Measurements from ENCODE around the gene ZNFX1.

Gene ZNFX1

GRCh38 chr20:49313283-49313682 lies 35.4 kb upstream of the ZNFX1 start:
- H3K9me3 ChIP-seq: no peaks in the 10 kb centered on the region
- H3K27ac ChIP-seq: no peak overlapping the region
- peaks cover 5 to 15% of the 10 kb centered on the region in 2 experiments for H3K4me1 ChIP-seq (ENCODE audit: control insufficient read depth in 1 of 2, insufficient read depth in 1 of 2, low read depth in 1 of 2, low read length in 1 of 2)
- peaks cover 43% of the 10 kb centered on the region for H3K27me3 ChIP-seq
- H3K4me3 ChIP-seq (ENCODE audit: low read depth in 1 of 2, low read length in 1 of 2): no peak overlapping the region
- no peaks in the 10 kb centered on the region for H3K36me3 ChIP-seq
- TF ChIP-seq, protein P1, sequence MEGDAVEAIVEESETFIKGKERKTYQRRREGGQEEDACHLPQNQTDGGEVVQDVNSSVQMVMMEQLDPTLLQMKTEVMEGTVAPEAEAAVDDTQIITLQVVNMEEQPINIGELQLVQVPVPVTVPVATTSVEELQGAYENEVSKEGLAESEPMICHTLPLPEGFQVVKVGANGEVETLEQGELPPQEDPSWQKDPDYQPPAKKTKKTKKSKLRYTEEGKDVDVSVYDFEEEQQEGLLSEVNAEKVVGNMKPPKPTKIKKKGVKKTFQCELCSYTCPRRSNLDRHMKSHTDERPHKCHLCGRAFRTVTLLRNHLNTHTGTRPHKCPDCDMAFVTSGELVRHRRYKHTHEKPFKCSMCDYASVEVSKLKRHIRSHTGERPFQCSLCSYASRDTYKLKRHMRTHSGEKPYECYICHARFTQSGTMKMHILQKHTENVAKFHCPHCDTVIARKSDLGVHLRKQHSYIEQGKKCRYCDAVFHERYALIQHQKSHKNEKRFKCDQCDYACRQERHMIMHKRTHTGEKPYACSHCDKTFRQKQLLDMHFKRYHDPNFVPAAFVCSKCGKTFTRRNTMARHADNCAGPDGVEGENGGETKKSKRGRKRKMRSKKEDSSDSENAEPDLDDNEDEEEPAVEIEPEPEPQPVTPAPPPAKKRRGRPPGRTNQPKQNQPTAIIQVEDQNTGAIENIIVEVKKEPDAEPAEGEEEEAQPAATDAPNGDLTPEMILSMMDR (IDR thresholded peaks at IDR 0.05): no peak

- Histone ChIP-seq H3K27me3 (peaks cover 37% of the 10 kb centered on the region), H3K4me1 (ENCODE audit: control insufficient read depth in 1 of 2, insufficient read depth in 1 of 2, low read depth in 1 of 2, low read length in 1 of 2) (peaks cover 0 to 10% of the 10 kb centered on the region in 2 experiments), H3K9me3 (no peaks in the 10 kb centered on the region), H3K27ac (no peak overlapping the region), H3K36me3 (no peaks in the 10 kb centered on the region), H3K4me3 (ENCODE audit: low read depth in 1 of 2, low read length in 1 of 2) (no peak overlapping the region)
- TF ChIP-seq, protein P1 (IDR thresholded peaks at IDR 0.05): no peak
Observed at GRCh38 chr20:49312661-49313060, 34.8 kb upstream of the ZNFX1 start.

DNA sequence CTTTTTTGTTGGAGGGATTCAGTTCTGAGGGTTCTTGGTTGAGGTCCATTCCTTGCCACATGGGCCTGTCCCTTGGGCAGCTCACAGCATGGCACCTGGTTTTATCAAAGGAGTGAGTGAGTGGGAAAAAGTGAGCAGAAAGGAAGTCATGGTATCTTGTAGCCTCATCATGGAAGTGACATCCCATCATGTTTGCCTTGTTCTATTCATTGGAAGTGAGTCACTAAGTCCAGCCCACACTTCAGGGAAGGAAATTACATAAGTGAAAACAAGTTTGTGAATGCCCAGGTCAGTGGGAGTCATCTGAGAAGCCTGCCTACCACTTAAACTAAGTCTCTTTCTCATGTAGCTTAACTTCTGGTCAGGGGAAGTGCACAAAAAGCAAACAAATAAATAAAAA lies 32.8 kb upstream of the ZNFX1 start:
- Histone ChIP-seq H3K4me3 (ENCODE audit: low read depth in 1 of 2, low read length in 1 of 2) (no peak overlapping the region), H3K27me3 (peaks cover 17% of the 10 kb centered on the region), H3K9me3 (no peaks in the 10 kb centered on the region), H3K4me1 (ENCODE audit: control insufficient read depth in 1 of 2, insufficient read depth in 1 of 2, low read depth in 1 of 2, low read length in 1 of 2) (peaks cover 0 to 10% of the 10 kb centered on the region in 2 experiments), H3K36me3 (no peaks in the 10 kb centered on the region), H3K27ac (peak overlapping the region; percentile 55)
- TF ChIP-seq, protein P1 (IDR thresholded peaks at IDR 0.05): no peak

- H3K27me3 ChIP-seq: peaks cover 3% of the 10 kb centered on the region
- no peaks in the 10 kb centered on the region for H3K36me3 ChIP-seq
- TF ChIP-seq, protein P1 (IDR thresholded peaks at IDR 0.05): no peak
- H3K4me3 ChIP-seq (ENCODE audit: low read depth in 1 of 2, low read length in 1 of 2): no peak overlapping the region
- no peak overlapping the region for H3K27ac ChIP-seq
- peaks cover 0 to 10% of the 10 kb centered on the region in 2 experiments for H3K4me1 ChIP-seq (ENCODE audit: control insufficient read depth in 1 of 2, insufficient read depth in 1 of 2, low read depth in 1 of 2, low read length in 1 of 2)
- no peaks in the 10 kb centered on the region for H3K9me3 ChIP-seq
Observed at GRCh38 chr20:49308875-49309274, 31.0 kb upstream of the ZNFX1 start.

GRCh38 chr20:49306903-49307620 lies 29.2 kb upstream of the ZNFX1 start:
- Histone ChIP-seq H3K27me3 (no peaks in the 10 kb centered on the region), H3K4me1 (ENCODE audit: control insufficient read depth in 1 of 2, insufficient read depth in 1 of 2, low read depth in 1 of 2, low read length in 1 of 2) (peaks cover 0 to 10% of the 10 kb centered on the region in 2 experiments), H3K36me3 (no peaks in the 10 kb centered on the region), H3K27ac (no peak overlapping the region), H3K4me3 (ENCODE audit: low read depth in 1 of 2, low read length in 1 of 2) (no peak overlapping the region), H3K9me3 (no peaks in the 10 kb centered on the region)
- TF ChIP-seq, protein P1 (IDR thresholded peaks at IDR 0.05): no peak

Data from neutrophil (primary cell).